HCT116 (cell line): ENCODE data around the gene OR9I1. TPM values are rescaled to one million over a fixed set of nuclear protein-coding genes. Genes with fewer than 3 reads are reported as not detected.

Source experiments
- ATAC-seq: fragments of 200-7000 bp; cut with Tn5 transposase; 2 replicates; pipeline ENCODE4 v1.9.1; 2020; ENCODE audit warnings: mild to moderate bottlenecking, moderate library complexity
- BruUV-seq: library from RNA; stranded (reverse); fragments of 400-500 nt; replicated peaks from 2 replicates; lab custom pipeline; 2021; lab: Mats Ljungman, UMichigan
- CTCF ChIA-PET: fragments of 300-600 bp; sonication (Branson Sonifier 250); formaldehyde crosslinking; loops from one replicate; lab custom pipeline; 2021; ENCODE audit warnings: antibody characterized with exemption; lab: Charles Lee
- POLR2A ChIA-PET: fragments of 300-600, 350-600 bp; sonication (Branson Sonifier 250); formaldehyde crosslinking; loops from one replicate; lab custom pipeline; 2021; ENCODE audit warnings: antibody characterized with exemption; lab: Charles Lee
- RAD21 ChIA-PET, 2 experiments: fragments of 300-600 bp; sonication (Branson Sonifier 250); formaldehyde crosslinking; loops; one replicate each; lab custom pipeline; 2023; ENCODE audit warnings: low total read pairs in 2 of 2; ENCODE audit not compliant: uncharacterized antibody in 2 of 2, unreplicated experiment in 2 of 2, low non-redundant PET in 1 of 2; lab: Charles Lee
- DNase-seq: peaks from one replicate; pipeline ENCODE4 v3.0.0-alpha.2; 2010; ENCODE audit warnings: low read depth, low spot score
- H2AFZ ChIP-seq: fragments of 200-600 bp; shearing (Covaris generic), sonication (generic); 2 replicates; pipeline ENCODE4 v1.6.1; 2017; ENCODE audit warnings: low read depth, mixed run types, mixed read lengths, antibody characterized with exemption, low read length; ENCODE audit not compliant: poor library complexity, severe bottlenecking
- H3K27ac ChIP-seq: 2 replicates; pipeline ENCODE4 v1.5.1; 2012; ENCODE audit warnings: low read depth, low read length
- H3K27me3 ChIP-seq: fragments of 200-600 bp; sonication (generic); 2 replicates; pipeline ENCODE4 v1.6.1; 2016; ENCODE audit warnings: mixed run types, low read length, mixed read lengths; ENCODE audit not compliant: insufficient read depth
- H3K36me3 ChIP-seq, 2 experiments: fragments of 200-500 bp in 1 of 2; fragments of 200-600 bp in 1 of 2; sonication (Bioruptor generic) in 1 of 2; sonication (generic) in 1 of 2; 2 replicates each; pipeline versions ENCODE4 v1.5.1 to v1.6.1; 2014 to 2016; ENCODE audit warnings: low read length in 2 of 2, inconsistent platforms in 1 of 2, mixed read lengths in 1 of 2, mixed run types in 1 of 2; ENCODE audit not compliant: insufficient read depth in 2 of 2, control insufficient read depth in 1 of 2
- H3K4me1 ChIP-seq, 2 experiments: fragments of 200-600 bp in 1 of 2; sonication (generic) in 1 of 2; 2 replicates each; pipeline versions ENCODE4 v1.5.1 to v1.6.1; 2012 to 2017; ENCODE audit warnings: low read length in 2 of 2, inconsistent platforms in 1 of 2, mild to moderate bottlenecking in 1 of 2, mixed read lengths in 1 of 2, mixed run types in 1 of 2, moderate library complexity in 1 of 2; ENCODE audit not compliant: insufficient read depth in 2 of 2, control insufficient read depth in 1 of 2
- H3K4me2 ChIP-seq: fragments of 200-600 bp; sonication (generic); 2 replicates; pipeline ENCODE4 v1.6.1; 2017; ENCODE audit warnings: mixed run types, low read length, mixed read lengths
- H3K4me3 ChIP-seq, 2 experiments: fragments of 200-600 bp in 1 of 2; sonication (generic) in 1 of 2; replicated peaks in 1 of 2; 2 replicates each; pipeline ENCODE4 v1.5.1; 2011 to 2016; ENCODE audit warnings: low read length in 2 of 2, control low read depth in 1 of 2, low read depth in 1 of 2, mild to moderate bottlenecking in 1 of 2, mixed read lengths in 1 of 2, mixed run types in 1 of 2
- H3K79me2 ChIP-seq: fragments of 200-600 bp; sonication (generic); 2 replicates; pipeline ENCODE4 v1.6.1; 2017; ENCODE audit warnings: mild to moderate bottlenecking, mixed run types, low read length, moderate library complexity, mixed read lengths; ENCODE audit not compliant: insufficient read depth
- H3K9ac ChIP-seq: fragments of 200-600 bp; sonication (generic); 2 replicates; pipeline ENCODE4 v1.6.1; 2016; ENCODE audit warnings: low read length, mixed read lengths
- H3K9me2 ChIP-seq: fragments of 200-600 bp; sonication (generic), shearing (Covaris generic); 2 replicates; pipeline ENCODE4 v1.6.1; 2017; ENCODE audit warnings: mixed run types, mild to moderate bottlenecking, moderate library complexity; ENCODE audit not compliant: insufficient read depth
- H3K9me3 ChIP-seq, 2 experiments: fragments of 200-500 bp in 1 of 2; fragments of 200-600 bp in 1 of 2; sonication (Bioruptor generic) in 1 of 2; sonication (generic) in 1 of 2; 2 replicates each; pipeline ENCODE4 v1.6.1; 2014 to 2017; ENCODE audit warnings: low read length in 2 of 2, mixed read lengths in 2 of 2, inconsistent platforms in 1 of 2, low read depth in 1 of 2, mild to moderate bottlenecking in 1 of 2, mixed run types in 1 of 2, moderate library complexity in 1 of 2; ENCODE audit not compliant: control insufficient read depth in 1 of 2, insufficient read depth in 1 of 2
- H4K20me1 ChIP-seq: fragments of 200-600 bp; sonication (generic), shearing (Covaris generic); 2 replicates; pipeline ENCODE4 v1.6.1; 2017; ENCODE audit warnings: mixed run types, mild to moderate bottlenecking, moderate library complexity; ENCODE audit not compliant: insufficient read depth
- ATF3 ChIP-seq: IDR thresholded peaks from 2 replicates; pipeline ENCODE4 v1.6.1; 2012
- CBX3 ChIP-seq: IDR thresholded peaks from 2 replicates; pipeline ENCODE4 v1.6.1; 2012; ENCODE audit warnings: low read depth
- CEBPB ChIP-seq: IDR thresholded peaks from 2 replicates; pipeline ENCODE4 v1.6.1; 2012; ENCODE audit warnings: low read depth
- EGR1 ChIP-seq: IDR thresholded peaks from 2 replicates; pipeline ENCODE4 v1.6.1; 2012; ENCODE audit warnings: low read depth
- ELF1 ChIP-seq: IDR thresholded peaks from 2 replicates; pipeline ENCODE4 v1.6.1; 2012; ENCODE audit warnings: low read depth, borderline replicate concordance
- EZH2phosphoT487 ChIP-seq: fragments of 200-600 bp; IDR thresholded peaks from 2 replicates; pipeline ENCODE4 v1.6.1; 2018; ENCODE audit warnings: antibody characterized with exemption, borderline replicate concordance
- FOSL1 ChIP-seq: IDR thresholded peaks from 2 replicates; pipeline ENCODE4 v1.6.1; 2012; ENCODE audit warnings: low read depth
- MAX ChIP-seq: IDR thresholded peaks from 2 replicates; pipeline ENCODE4 v1.6.1; 2012
- POLR2A ChIP-seq: IDR thresholded peaks from 2 replicates; pipeline ENCODE4 v1.7.0; 2011; ENCODE audit warnings: borderline replicate concordance; ENCODE audit not compliant: insufficient read depth, insufficient read length; ENCODE audit errors: extremely low read depth
- POLR2AphosphoS5 ChIP-seq: IDR thresholded peaks from 2 replicates; pipeline ENCODE4 v1.6.1; 2011; ENCODE audit warnings: mild to moderate bottlenecking, low read depth, low read length, moderate library complexity
- RAD21 ChIP-seq: IDR thresholded peaks from 2 replicates; pipeline ENCODE4 v1.6.1; 2012; ENCODE audit warnings: low read depth, mild to moderate bottlenecking
- REST ChIP-seq: IDR thresholded peaks from 2 replicates; pipeline ENCODE4 v1.6.1; 2012; ENCODE audit warnings: low read depth
- TCF7L2 ChIP-seq: IDR thresholded peaks from 2 replicates; pipeline ENCODE4 v1.7.0; 2011; ENCODE audit warnings: borderline replicate concordance, inconsistent platforms; ENCODE audit not compliant: insufficient read depth, insufficient read length; ENCODE audit errors: extremely low read depth
- ZBTB33 ChIP-seq: IDR thresholded peaks from 2 replicates; pipeline ENCODE4 v1.6.1; 2011; ENCODE audit warnings: mild to moderate bottlenecking, low read length, moderate library complexity; ENCODE audit not compliant: insufficient replicate concordance; ENCODE audit errors: extremely low read depth
- ZFX ChIP-seq: fragments of 450-650 bp; IDR thresholded peaks from 2 replicates; pipeline ENCODE4 v1.6.1; 2017
- intact Hi-C: fragments of 100-400 bp; cut with micrococcal nuclease; formaldehyde crosslinking; loops from 2 replicates; pipeline ENCODE4 v1.10.0; 2022
- total RNA-seq: library from RNA; stranded (reverse); gene quantifications from one replicate; pipeline ENCODE4 v1.2.1, GENCODE V29; 2021; ENCODE audit not compliant: unreplicated experiment

OR9I1 gene
- total RNA-seq, 1 experiment from 2014 or later, result not detected

- Histone ChIP-seq H3K4me2 (no peak overlapping the region), H3K4me3 (no peak overlapping the region), H3K9me2 (no peaks in the 10 kb centered on the region), H3K27ac (no peak overlapping the region), H2AFZ (no peak overlapping the region), H3K36me3 (no peaks in the 10 kb centered on the region), H3K27me3 (peaks cover 5% of the 10 kb centered on the region; the same call in 1 of the 2 replicates)
- ChIA-PET POLR2A (no interaction called here), RAD21 (no interaction called here)
- BruUV-seq, result no TSS peak
- no peak for DNase-seq
- TF ChIP-seq POLR2AphosphoS5 (no peak), ZFX (no peak), MAX (no peak), ATF3 (no peak), REST (no peak), EGR1 (no peak), ELF1 (no peak), CBX3 (no peak), RAD21 (no peak), ZBTB33 (no peak), FOSL1 (no peak), POLR2A (no peak), CEBPB (no peak), EZH2phosphoT487 (no peak), TCF7L2 (no peak)
- TF ChIP-seq, all 23 proteins: peak for 0
- Histone ChIP-seq H3K4me1 (no peaks in the 10 kb centered on the region), H3K79me2 (no peaks in the 10 kb centered on the region), H4K20me1 (no peaks in the 10 kb centered on the region), H3K9ac (no peak overlapping the region), H3K9me3 (no peaks in the 10 kb centered on the region)
- ATAC-seq, result no peak
- intact Hi-C loops, result no loop called here
- CTCF ChIA-PET, result no interaction called here
Observed at GRCh38 chr11:58164990-58165389, 39.7 kb upstream of the OR9I1 start.
